ENCODE data around the gene DDX46. TPM values are rescaled to one million over a fixed set of nuclear protein-coding genes. Genes with fewer than 3 reads are reported as not detected.

DDX46 gene
- polyA plus RNA-seq, 1 donor from 2014 or later, result 46.8 TPM

DNA sequence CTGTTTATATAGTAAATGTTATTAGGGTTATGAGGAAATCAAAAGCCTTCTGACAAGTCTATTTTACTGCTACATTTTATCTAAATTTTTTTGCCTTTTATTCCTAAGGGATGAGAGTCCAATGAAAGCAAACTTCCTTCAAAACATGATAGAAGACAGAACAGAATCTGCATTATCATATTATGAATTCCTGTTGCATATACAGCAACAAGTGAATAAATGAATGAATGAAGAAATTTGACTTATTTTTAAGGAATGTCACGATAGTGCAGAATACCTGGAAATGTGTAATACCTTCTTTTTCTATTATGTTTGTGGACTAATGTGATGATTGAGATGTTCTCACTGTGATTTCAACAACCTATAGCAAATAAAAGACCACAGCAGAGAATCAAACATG, 33.7 kb upstream of the DDX46 start:
- TF ChIP-seq REST (IDR thresholded peaks at IDR 0.05; ENCODE audit: borderline replicate concordance) (no peak), EZH2 (IDR thresholded peaks at IDR 0.05; ENCODE audit: borderline replicate concordance, insufficient read depth, low read length, poor library complexity, severe bottlenecking) (no peak), SMC3 (conservative IDR thresholded peaks at IDR 0.05; ENCODE audit: poor library complexity) (no peak), RAD21 (conservative IDR thresholded peaks at IDR 0.05) (no peak), POLR2AphosphoS5 (IDR thresholded peaks at IDR 0.05) (no peak), TAF1 (IDR thresholded peaks at IDR 0.05; ENCODE audit: low read depth) (no peak), MXI1 (conservative IDR thresholded peaks at IDR 0.05; ENCODE audit: poor library complexity, severe bottlenecking) (no peak), EP300 (conservative IDR thresholded peaks at IDR 0.05; ENCODE audit: poor library complexity, severe bottlenecking) (no peak)
- TF ChIP-seq, protein P1, sequence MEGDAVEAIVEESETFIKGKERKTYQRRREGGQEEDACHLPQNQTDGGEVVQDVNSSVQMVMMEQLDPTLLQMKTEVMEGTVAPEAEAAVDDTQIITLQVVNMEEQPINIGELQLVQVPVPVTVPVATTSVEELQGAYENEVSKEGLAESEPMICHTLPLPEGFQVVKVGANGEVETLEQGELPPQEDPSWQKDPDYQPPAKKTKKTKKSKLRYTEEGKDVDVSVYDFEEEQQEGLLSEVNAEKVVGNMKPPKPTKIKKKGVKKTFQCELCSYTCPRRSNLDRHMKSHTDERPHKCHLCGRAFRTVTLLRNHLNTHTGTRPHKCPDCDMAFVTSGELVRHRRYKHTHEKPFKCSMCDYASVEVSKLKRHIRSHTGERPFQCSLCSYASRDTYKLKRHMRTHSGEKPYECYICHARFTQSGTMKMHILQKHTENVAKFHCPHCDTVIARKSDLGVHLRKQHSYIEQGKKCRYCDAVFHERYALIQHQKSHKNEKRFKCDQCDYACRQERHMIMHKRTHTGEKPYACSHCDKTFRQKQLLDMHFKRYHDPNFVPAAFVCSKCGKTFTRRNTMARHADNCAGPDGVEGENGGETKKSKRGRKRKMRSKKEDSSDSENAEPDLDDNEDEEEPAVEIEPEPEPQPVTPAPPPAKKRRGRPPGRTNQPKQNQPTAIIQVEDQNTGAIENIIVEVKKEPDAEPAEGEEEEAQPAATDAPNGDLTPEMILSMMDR (IDR thresholded peaks at IDR 0.05; ENCODE audit: poor library complexity, severe bottlenecking), result no peak
- Histone ChIP-seq H3K36me3 (ENCODE audit: insufficient read depth, low read length) (no peaks in the 10 kb centered on the region), H3K9me3 (ENCODE audit: low read length) (no peaks in the 10 kb centered on the region), H4K20me1 (ENCODE audit: insufficient read depth) (no peaks in the 10 kb centered on the region), H3K27ac (ENCODE audit: low read length) (no peak overlapping the region), H3K4me3 (ENCODE audit: low read length) (no peak overlapping the region), H3K4me2 (ENCODE audit: low read length) (no peak overlapping the region), H2AFZ (ENCODE audit: low read depth, low read length) (no peak overlapping the region), H3K9me2 (ENCODE audit: insufficient read depth, low read length) (no peaks in the 10 kb centered on the region), H3K27me3 (ENCODE audit: insufficient read depth, low read depth, low read length) (no peaks in the 10 kb centered on the region), H3K79me2 (replicated peaks; ENCODE audit: insufficient read depth, low read length) (no peaks in the 10 kb centered on the region), H3F3A (ENCODE audit: insufficient read depth, low read length, poor library complexity, severe bottlenecking) (no peaks in the 10 kb centered on the region), H3K9ac (ENCODE audit: low read length) (no peak overlapping the region)

DNA sequence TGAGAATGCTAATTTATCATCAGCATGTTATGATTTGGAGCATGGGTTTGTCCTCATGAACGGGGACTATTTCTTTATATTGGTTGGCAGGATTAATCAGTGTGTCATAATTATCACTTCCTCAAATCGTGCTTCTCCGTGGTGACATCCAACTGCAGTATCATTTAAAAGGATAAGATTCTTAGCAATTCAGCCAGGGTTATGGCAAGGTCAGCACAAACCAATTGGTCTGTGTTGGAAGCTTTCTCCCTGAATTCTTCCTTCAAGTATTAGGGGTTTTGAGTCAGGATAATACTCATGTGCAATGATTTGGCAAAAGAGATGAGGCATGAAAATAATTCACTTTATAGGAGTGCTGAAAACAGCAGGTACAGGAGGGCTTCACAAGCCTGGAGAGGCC, 25.8 kb upstream of the DDX46 start:
- no peaks in the 10 kb centered on the region for H3K9me2 ChIP-seq (ENCODE audit: insufficient read depth, low read length)
- no peaks in the 10 kb centered on the region for H3K36me3 ChIP-seq (ENCODE audit: insufficient read depth, low read length)
- no peaks in the 10 kb centered on the region for H3K79me2 ChIP-seq (replicated peaks; ENCODE audit: insufficient read depth, low read length)
- H3F3A ChIP-seq (ENCODE audit: insufficient read depth, low read length, poor library complexity, severe bottlenecking), result no peaks in the 10 kb centered on the region
- no peaks in the 10 kb centered on the region for H4K20me1 ChIP-seq (ENCODE audit: insufficient read depth)
- H2AFZ ChIP-seq (ENCODE audit: low read depth, low read length), result no peak overlapping the region
- no peaks in the 10 kb centered on the region for H3K27me3 ChIP-seq (ENCODE audit: insufficient read depth, low read depth, low read length)
- no peak overlapping the region for H3K9ac ChIP-seq (ENCODE audit: low read length)
- no peaks in the 10 kb centered on the region for H3K9me3 ChIP-seq (ENCODE audit: low read length)
- no peak for TF ChIP-seq SMC3 (conservative IDR thresholded peaks at IDR 0.05; ENCODE audit: poor library complexity)
- no peak for TF ChIP-seq RAD21 (conservative IDR thresholded peaks at IDR 0.05)
- TF ChIP-seq MXI1 (conservative IDR thresholded peaks at IDR 0.05; ENCODE audit: poor library complexity, severe bottlenecking), result no peak
- TF ChIP-seq TAF1 (IDR thresholded peaks at IDR 0.05; ENCODE audit: low read depth), result no peak
- TF ChIP-seq REST (IDR thresholded peaks at IDR 0.05; ENCODE audit: borderline replicate concordance), result no peak
- TF ChIP-seq, protein P1 (IDR thresholded peaks at IDR 0.05; ENCODE audit: poor library complexity, severe bottlenecking), result no peak
- no peak for TF ChIP-seq EP300 (conservative IDR thresholded peaks at IDR 0.05; ENCODE audit: poor library complexity, severe bottlenecking)
- TF ChIP-seq POLR2AphosphoS5 (IDR thresholded peaks at IDR 0.05), result no peak
- no peak for TF ChIP-seq EZH2 (IDR thresholded peaks at IDR 0.05; ENCODE audit: borderline replicate concordance, insufficient read depth, low read length, poor library complexity, severe bottlenecking)
- H3K27ac ChIP-seq (ENCODE audit: low read length), result no peak overlapping the region
- no peak overlapping the region for H3K4me2 ChIP-seq (ENCODE audit: low read length)
- H3K4me3 ChIP-seq (ENCODE audit: low read length), result no peak overlapping the region
